ENCODE results near the gene DFFA. TPM values are rescaled to one million over a fixed set of nuclear protein-coding genes. Genes with fewer than 3 reads are reported as not detected.

The DFFA gene, protein sequence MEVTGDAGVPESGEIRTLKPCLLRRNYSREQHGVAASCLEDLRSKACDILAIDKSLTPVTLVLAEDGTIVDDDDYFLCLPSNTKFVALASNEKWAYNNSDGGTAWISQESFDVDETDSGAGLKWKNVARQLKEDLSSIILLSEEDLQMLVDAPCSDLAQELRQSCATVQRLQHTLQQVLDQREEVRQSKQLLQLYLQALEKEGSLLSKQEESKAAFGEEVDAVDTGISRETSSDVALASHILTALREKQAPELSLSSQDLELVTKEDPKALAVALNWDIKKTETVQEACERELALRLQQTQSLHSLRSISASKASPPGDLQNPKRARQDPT
- total RNA-seq = 54.7 and 60.1 TPM in 2 replicates

DNA sequence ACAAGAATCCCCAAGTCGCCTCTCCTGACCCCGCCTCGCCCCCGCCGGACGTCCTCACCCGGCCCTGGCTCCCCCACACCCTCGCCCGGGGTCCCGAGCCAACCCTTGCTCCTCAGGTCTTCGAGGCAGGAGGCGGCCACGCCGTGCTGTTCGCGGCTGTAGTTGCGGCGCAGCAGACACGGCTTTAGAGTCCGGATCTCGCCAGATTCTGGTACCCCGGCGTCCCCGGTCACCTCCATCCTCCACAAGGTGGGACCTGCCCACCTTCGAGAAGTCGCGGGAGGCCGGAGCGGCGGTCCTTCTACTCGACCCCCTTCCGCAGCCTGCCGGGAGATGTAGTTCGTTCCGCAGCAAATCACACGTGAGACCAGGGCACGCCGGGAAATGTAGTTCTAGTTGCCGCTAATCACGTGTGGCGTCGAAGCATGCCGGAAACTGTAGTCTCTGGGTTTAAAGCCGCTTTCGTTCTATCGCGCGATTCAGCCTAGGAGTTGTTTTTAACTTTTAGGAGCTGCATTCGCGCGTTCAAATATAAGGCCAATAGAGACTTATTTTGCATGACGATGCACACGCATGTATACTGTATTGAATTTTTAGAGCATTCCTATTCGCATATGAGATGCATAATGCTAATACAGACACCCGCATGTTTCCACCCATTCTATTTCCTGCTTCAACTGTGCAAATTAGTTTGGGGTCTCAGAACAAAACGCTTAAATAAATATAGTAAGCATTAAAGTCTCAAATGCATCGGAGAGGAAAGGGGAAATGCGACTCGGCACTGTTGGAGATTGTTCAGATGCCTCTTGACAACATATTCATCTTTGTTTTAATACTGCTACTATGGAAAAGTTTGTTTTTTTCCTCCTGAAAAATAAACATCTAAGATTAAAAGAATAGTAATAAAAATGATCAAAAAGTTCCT is at the start of gene DFFA:
Gene DFFA (minus strand): TSS at position 310 of the 925 bp plus-strand sequence. CDS start 71 bp downstream, at position 239.
- H3K27ac Mint-ChIP-seq = peak within 1 kb of the TSS; percentile 85
- peaks cover 13% of the 10 kb centered on the region for H3K36me3 Mint-ChIP-seq (ENCODE audit: low read depth)
- H3K27me3 Mint-ChIP-seq (ENCODE audit: insufficient read depth) = no peaks in the 10 kb centered on the region
- intact Hi-C loops (cut with micrococcal nuclease) = loop anchor here (1.0 to 2.0 kb wide), 6 partner anchors 23 to 934 kb away; partner anchors contain the start of genes CENPS, MTOR and SLC25A33
- H3K4me1 Mint-ChIP-seq (ENCODE audit: low read depth) = peaks cover 45% of the 10 kb centered on the region
- peak; percentile 90 for DNase-seq (ENCODE audit: low spot score)
- no peaks in the 10 kb centered on the region for H3K9me3 Mint-ChIP-seq
- peak within 1 kb of the TSS; percentile 89 for H3K4me3 Mint-ChIP-seq

DNA sequence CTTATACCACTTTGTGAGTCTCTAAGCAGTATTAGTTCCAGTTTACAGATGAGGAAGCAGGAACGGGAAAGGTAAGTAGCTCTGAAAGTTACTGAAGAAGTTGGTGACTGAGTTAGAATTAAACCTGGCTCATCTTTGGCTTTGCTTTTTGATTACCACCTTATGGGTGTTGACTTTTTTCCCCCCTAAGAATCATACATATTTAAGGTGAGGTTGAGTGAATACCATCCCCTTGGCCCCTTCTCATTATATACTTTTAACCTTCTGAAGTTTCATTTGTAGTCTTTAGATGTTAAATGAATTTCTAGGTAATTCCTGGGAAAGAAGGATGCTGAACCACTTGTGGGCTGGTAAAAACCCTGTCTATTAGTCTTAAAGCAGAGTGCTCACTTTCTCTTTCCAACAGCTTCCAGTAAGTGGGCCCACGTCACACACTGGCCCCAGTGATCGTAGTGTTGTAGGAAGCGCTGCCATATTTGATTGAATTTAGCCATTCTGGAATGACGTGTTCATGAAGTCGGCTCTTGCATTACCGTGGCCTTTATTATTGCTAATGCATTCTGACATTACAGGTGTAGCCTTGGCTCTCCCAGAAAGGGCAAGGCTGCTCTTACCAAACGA is 49.3 kb upstream of the DFFA start:
- peaks cover 13% of the 10 kb centered on the region for H3K36me3 Mint-ChIP-seq (ENCODE audit: low read depth)
- H3K27me3 Mint-ChIP-seq (ENCODE audit: insufficient read depth) = no peaks in the 10 kb centered on the region
- H3K27ac Mint-ChIP-seq = no peak overlapping the region
- H3K4me1 Mint-ChIP-seq (ENCODE audit: low read depth) = peaks cover 43% of the 10 kb centered on the region
- intact Hi-C loops (cut with micrococcal nuclease) = no loop called here
- DNase-seq (ENCODE audit: low spot score) = no peak
- no peaks in the 10 kb centered on the region for H3K9me3 Mint-ChIP-seq
- H3K4me3 Mint-ChIP-seq = no peak overlapping the region

DNA sequence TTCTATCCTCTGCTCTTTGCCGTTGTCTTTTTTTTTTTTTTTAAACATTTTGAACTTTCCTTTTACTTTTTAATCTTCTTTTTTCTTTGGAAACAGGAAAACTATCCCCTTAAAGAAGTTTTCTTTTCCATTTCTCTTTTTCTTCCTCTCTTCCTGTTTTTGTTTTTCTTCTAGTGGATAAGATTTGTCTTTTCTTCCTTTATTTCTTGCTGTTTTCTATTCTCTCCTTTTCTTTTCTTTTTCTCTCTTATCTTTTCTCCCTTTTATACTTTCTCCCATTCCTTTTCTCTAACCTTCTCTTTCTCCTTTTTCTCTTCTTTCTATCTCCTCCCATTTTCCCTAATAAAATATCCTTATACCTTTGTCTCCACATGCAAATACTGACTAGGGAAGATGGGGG is 48.6 kb upstream of the DFFA start:
- H3K4me1 Mint-ChIP-seq (ENCODE audit: low read depth) = peaks cover 50% of the 10 kb centered on the region
- H3K27me3 Mint-ChIP-seq (ENCODE audit: insufficient read depth) = no peaks in the 10 kb centered on the region
- H3K36me3 Mint-ChIP-seq (ENCODE audit: low read depth) = peaks cover 16% of the 10 kb centered on the region
- H3K27ac Mint-ChIP-seq = no peak overlapping the region
- DNase-seq (ENCODE audit: low spot score) = no peak
- H3K4me3 Mint-ChIP-seq = no peak overlapping the region
- intact Hi-C loops (cut with micrococcal nuclease) = no loop called here
- no peaks in the 10 kb centered on the region for H3K9me3 Mint-ChIP-seq

DNA sequence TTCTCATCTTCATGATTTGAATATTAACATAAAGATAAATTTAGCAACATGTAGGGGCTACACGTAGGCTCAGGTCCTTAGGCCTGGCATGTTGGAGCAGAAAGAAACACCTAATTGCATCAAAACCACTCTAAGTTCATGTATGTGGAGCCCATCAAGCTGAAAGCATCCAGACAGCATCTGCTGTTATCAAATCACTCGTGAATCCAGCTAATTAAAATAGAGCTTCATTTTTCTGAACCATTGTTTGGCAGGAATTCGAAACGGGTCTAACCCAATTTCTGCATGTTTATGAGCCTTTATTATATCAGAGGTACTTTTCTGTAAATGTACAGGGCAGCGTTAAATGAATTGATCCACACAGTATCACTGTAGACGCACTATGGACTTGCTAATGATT is 48.2 kb upstream of the DFFA start:
- no peaks in the 10 kb centered on the region for H3K27me3 Mint-ChIP-seq (ENCODE audit: insufficient read depth)
- DNase-seq (ENCODE audit: low spot score) = no peak
- H3K36me3 Mint-ChIP-seq (ENCODE audit: low read depth) = peaks cover 18% of the 10 kb centered on the region
- H3K9me3 Mint-ChIP-seq = no peaks in the 10 kb centered on the region
- intact Hi-C loops (cut with micrococcal nuclease) = no loop called here
- no peak overlapping the region for H3K27ac Mint-ChIP-seq
- no peak overlapping the region for H3K4me3 Mint-ChIP-seq
- H3K4me1 Mint-ChIP-seq (ENCODE audit: low read depth) = peaks cover 54% of the 10 kb centered on the region

DNA sequence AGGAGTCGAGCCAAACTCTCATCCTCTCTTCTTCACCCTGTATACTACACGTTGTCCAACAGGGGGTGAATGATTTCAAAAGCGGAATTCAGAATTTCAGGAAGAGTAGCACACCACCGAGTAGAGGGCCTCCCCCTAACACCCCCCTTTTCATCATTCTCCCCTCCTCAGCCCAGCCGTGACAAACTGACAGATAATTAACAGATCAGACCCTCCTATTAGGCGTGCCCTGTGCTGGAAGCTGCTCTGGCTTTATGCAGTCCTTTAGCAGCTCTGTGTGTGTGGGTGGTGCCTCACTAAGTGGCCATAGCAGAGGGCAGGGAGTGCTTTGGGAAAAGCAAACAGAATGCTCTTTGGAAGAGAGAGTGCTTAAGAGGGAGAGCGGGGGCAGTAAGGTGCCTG is 46.7 kb upstream of the DFFA start:
- no peaks in the 10 kb centered on the region for H3K27me3 Mint-ChIP-seq (ENCODE audit: insufficient read depth)
- H3K9me3 Mint-ChIP-seq = no peaks in the 10 kb centered on the region
- DNase-seq (ENCODE audit: low spot score) = no peak
- H3K4me3 Mint-ChIP-seq = no peak overlapping the region
- peaks cover 66% of the 10 kb centered on the region for H3K4me1 Mint-ChIP-seq (ENCODE audit: low read depth)
- intact Hi-C loops (cut with micrococcal nuclease) = no loop called here
- H3K36me3 Mint-ChIP-seq (ENCODE audit: low read depth) = peaks cover 20% of the 10 kb centered on the region
- H3K27ac Mint-ChIP-seq = no peak overlapping the region

DNA sequence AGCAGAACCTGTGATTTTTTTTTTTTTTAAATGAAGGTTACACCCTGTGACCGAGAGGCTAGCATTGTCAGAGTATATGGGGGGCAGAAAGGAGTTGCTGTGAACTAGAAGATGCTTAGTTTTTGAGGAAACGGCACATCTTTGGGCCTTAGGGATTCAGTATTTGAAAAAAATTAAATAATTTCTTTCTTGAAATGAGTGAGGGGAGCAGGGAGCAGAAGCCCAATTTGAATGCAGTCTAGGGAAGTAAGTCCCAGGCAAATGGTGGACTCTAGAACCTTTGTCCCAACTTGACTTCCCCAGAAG is 45.3 kb upstream of the DFFA start:
- intact Hi-C loops (cut with micrococcal nuclease) = no loop called here
- Mint-ChIP-seq H3K4me3 (no peak overlapping the region), H3K27me3 (ENCODE audit: insufficient read depth) (no peaks in the 10 kb centered on the region), H3K27ac (no peak overlapping the region), H3K4me1 (ENCODE audit: low read depth) (peaks cover 74% of the 10 kb centered on the region), H3K9me3 (no peaks in the 10 kb centered on the region), H3K36me3 (ENCODE audit: low read depth) (peaks cover 22% of the 10 kb centered on the region)
- no peak for DNase-seq (ENCODE audit: low spot score)

DNA sequence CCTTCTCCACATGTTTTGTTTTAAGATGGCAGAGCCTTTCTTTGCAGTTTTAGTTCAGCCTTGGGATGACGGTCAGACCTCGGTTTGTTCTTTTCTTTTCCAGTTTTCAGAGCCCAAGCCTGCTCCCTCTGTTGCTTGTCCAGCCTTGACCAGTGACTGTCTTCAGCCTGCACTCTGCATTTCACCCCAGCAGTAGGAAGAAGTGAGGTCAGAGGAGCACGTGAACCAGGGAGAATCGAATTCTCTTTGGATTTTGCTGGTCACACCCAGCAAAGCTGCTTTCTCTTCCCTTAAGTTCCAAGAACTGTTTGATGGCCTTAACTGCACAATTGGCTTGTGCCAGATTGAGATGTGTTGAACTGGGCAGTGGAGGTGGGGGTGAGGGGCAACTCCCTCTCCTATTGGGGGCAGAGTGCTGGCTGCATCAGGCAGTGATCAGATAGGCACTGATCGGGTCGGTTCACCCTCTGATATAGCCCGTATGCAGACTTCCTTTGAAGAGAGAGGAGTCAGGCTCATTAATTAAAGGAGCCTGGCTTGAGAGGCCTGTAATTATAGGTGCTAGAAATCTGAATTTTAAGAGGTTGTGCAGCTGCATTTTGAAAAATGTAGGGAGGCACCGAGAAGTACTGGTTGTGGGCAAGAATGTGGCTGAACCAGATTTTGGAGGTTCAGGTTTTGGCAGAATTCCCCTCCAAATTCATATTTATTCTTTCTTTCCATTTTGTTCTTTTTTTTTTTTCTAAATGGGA is 44.8 kb upstream of the DFFA start:
- H3K36me3 Mint-ChIP-seq (ENCODE audit: low read depth) = peaks cover 23% of the 10 kb centered on the region
- intact Hi-C loops (cut with micrococcal nuclease) = no loop called here
- no peak overlapping the region for H3K4me3 Mint-ChIP-seq
- H3K9me3 Mint-ChIP-seq = no peaks in the 10 kb centered on the region
- DNase-seq (ENCODE audit: low spot score) = no peak
- H3K4me1 Mint-ChIP-seq (ENCODE audit: low read depth) = peaks cover 74% of the 10 kb centered on the region
- no peaks in the 10 kb centered on the region for H3K27me3 Mint-ChIP-seq (ENCODE audit: insufficient read depth)
- no peak overlapping the region for H3K27ac Mint-ChIP-seq

DNA sequence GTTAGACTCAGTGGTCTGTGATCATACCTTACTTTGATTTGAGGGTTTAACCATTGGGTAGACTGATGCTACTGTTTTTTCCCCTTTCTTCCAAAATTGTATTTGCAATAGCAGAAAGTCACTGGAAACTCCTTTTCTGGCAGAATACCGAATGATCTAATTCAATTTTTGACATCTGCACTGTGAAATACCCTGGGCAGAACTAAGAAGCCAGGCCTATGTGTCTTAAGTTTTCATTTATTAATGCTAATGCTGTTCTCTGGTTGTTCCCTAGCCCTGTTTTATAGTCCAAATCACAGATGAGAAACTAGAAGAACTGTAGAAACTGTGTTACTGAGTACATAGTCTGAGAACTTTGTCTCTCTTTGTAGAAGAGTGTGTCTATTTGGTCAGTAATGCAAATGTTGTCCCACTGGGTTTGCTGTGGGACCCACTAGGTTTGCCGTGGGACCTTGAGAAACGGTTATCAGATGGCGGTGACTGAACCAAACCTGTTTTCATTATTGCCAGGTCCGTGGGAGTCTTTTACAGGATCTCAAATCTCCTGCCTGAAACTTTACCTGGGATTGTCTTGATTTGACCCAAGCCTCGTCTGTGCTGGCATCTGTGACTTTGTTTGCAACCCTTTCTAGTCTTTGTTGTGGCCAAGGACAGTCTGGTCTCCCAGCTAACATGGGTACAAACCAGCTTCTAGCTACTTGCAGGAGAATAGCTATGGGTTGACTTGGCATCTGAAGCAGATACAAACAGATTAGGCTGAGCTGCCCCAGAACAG is 43.8 kb upstream of the DFFA start:
- H3K4me3 Mint-ChIP-seq = no peak overlapping the region
- intact Hi-C loops (cut with micrococcal nuclease) = no loop called here

DNA sequence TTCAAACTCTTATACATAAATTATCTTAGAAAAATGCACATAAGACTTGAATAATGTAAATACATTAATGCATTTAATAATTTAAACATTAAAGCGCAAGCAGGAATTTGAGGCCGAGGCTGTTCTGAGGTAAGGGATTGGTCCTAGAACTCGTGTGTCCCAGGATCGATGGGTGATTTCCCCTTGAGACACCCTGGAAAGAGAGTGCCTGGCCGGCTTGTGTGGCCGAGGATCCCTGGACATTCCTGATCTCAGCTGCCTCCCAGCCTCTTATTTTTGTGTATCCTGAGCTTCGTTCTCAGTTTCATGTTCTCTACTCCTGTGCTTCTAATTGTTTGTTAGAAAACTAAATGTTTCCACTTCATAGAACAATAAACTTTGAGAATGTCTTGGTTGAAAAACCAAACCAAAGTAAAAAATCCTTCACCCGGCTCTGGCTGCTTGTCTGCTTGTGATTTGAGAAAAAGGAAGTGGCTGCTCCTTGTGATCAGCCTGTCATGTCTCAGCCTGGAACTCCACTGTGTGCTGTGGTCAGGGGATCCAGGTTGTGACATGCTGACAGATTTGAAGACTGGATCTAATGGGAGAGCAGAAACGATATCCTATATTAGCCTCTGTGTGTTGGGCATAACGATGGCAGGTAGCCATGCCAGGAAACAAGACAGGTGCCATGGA is 43.1 kb upstream of the DFFA start:
- Mint-ChIP-seq H3K4me3 (peak overlapping the region; percentile 17), H3K27me3 (ENCODE audit: insufficient read depth) (no peaks in the 10 kb centered on the region), H3K4me1 (ENCODE audit: low read depth) (peaks cover 73% of the 10 kb centered on the region), H3K27ac (peak overlapping the region; percentile 36), H3K9me3 (no peaks in the 10 kb centered on the region), H3K36me3 (ENCODE audit: low read depth) (peaks cover 21% of the 10 kb centered on the region)
- no peak for DNase-seq (ENCODE audit: low spot score)
- intact Hi-C loops (cut with micrococcal nuclease) = no loop called here

More for the DNA sequence above, 43.8 kb upstream of the DFFA start:
- Mint-ChIP-seq H3K4me1 (ENCODE audit: low read depth) (peaks cover 74% of the 10 kb centered on the region), H3K36me3 (ENCODE audit: low read depth) (peaks cover 24% of the 10 kb centered on the region), H3K27me3 (ENCODE audit: insufficient read depth) (no peaks in the 10 kb centered on the region), H3K9me3 (no peaks in the 10 kb centered on the region), H3K27ac (peak overlapping the region; percentile 36)
- no peak for DNase-seq (ENCODE audit: low spot score)

DNA sequence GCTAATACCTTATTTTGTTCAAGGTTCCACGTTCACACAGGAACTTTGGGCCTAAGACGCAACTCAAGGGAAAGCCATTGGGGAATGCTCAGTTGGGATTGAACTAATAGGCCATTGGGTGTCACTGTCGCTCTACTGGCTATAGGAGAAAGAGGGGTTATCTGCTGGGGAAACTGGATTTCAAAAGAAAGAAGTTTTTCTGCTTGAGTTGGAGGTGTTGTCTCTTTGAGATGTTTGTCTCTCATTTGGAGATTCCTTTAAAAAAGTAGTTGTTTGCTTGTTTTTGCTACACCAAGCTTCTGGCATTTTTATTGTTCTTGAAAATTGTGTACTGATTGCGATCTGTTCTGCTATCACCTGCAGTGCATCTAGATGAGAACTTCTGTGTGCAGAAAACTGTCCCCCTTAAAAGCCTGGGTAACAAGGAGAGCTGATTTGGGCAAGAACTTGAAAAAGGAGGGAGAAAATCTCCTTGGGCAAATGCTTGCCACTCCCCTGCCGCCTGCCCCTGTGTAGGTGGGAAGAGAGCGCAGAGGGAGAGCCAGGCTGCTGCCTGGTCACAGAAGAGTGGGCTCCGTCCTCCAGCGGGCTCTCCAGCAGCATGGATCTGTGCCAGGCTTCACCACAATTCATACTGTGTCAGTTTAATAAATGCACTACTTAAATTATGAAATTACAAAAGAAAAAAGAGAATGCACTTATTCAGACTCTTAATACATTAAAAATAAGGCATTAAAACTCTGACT is 42.3 kb upstream of the DFFA start:
- Mint-ChIP-seq H3K4me1 (ENCODE audit: low read depth) (peaks cover 80% of the 10 kb centered on the region), H3K4me3 (no peak overlapping the region), H3K27ac (no peak overlapping the region), H3K36me3 (ENCODE audit: low read depth) (peaks cover 19% of the 10 kb centered on the region), H3K9me3 (no peaks in the 10 kb centered on the region), H3K27me3 (ENCODE audit: insufficient read depth) (no peaks in the 10 kb centered on the region)
- intact Hi-C loops (cut with micrococcal nuclease) = loop anchor here (5.0 kb wide), 2 partner anchors 73 to 278 kb away; no protein-coding TSS in a partner anchor
- no peak for DNase-seq (ENCODE audit: low spot score)

DNA sequence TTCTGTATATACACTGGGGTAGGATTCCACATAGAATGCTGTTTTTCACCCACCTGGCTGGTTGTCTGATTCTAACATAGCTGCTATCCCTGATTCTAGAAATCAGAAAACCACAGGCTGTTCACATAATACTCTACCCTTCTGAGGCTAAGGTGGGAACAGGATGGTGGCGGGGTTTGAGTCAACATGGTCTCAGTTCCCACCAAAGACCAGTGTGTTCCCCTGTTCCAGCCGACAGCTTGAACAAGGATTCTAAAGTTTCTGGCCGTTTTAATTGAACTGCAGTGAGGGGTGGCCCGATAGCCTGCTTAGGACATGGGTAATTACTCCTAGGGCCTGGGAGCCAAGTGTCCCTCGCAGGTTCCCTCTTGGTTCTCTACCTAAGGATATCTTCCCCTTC is 40.9 kb upstream of the DFFA start:
- intact Hi-C loops (cut with micrococcal nuclease) = loop anchor here (5.0 kb wide), 2 partner anchors 74 to 279 kb away; no protein-coding TSS in a partner anchor
- Mint-ChIP-seq H3K4me1 (ENCODE audit: low read depth) (peaks cover 83% of the 10 kb centered on the region), H3K27me3 (ENCODE audit: insufficient read depth) (no peaks in the 10 kb centered on the region), H3K27ac (peak overlapping the region; percentile 53), H3K36me3 (ENCODE audit: low read depth) (peaks cover 18% of the 10 kb centered on the region), H3K4me3 (peak overlapping the region; percentile 61), H3K9me3 (no peaks in the 10 kb centered on the region)
- DNase-seq (ENCODE audit: low spot score) = no peak
